H1 (cell line): ENCODE data around the gene RASAL1. TPM values are rescaled to one million over a fixed set of nuclear protein-coding genes. Genes with fewer than 3 reads are reported as not detected.

Experiments used
- CTCF ChIA-PET: fragments of 300-600 bp; sonication (Branson Sonifier 250); formaldehyde crosslinking; loops from one replicate; lab custom pipeline; 2021; ENCODE audit not compliant: partially characterized antibody; lab: Charles Lee
- POLR2A ChIA-PET: fragments of 300-600 bp; sonication (Branson Sonifier 250); formaldehyde crosslinking; loops from one replicate; lab custom pipeline; 2021; ENCODE audit warnings: inconsistent platforms; ENCODE audit not compliant: partially characterized antibody; lab: Charles Lee
- DNase-seq, 2 experiments: peaks; one replicate each; pipeline versions ENCODE4 v3.0.0 to v3.0.0-alpha.2; 2010 to 2022; ENCODE audit warnings: low spot score in 2 of 2, low read depth in 1 of 2, mixed read lengths in 1 of 2
- FAIRE-seq: peaks from 2 replicates; lab custom pipeline; 2011; peaks lifted over from hg19 to GRCh38; lab: Jason Lieb, UNC
- H2AFZ ChIP-seq: 2 replicates; pipeline ENCODE4 v1.8.1; 2012; ENCODE audit warnings: low read length, inconsistent platforms
- H2AK5ac ChIP-seq: 2 replicates; pipeline ENCODE4 v1.6.1; 2013; ENCODE audit warnings: low read depth, low read length
- H2BK120ac ChIP-seq: replicated peaks from 2 replicates; pipeline ENCODE3; 2013; ENCODE audit warnings: low read depth, low read length, inconsistent platforms
- H2BK12ac ChIP-seq: 2 replicates; pipeline ENCODE4 v1.6.1; 2013; ENCODE audit warnings: low read depth, low read length
- H2BK15ac ChIP-seq: 2 replicates; pipeline ENCODE4 v1.6.1; 2013; ENCODE audit warnings: low read length
- H2BK20ac ChIP-seq: 2 replicates; pipeline ENCODE4 v1.6.1; 2013; ENCODE audit warnings: low read length
- H2BK5ac ChIP-seq: 2 replicates; pipeline ENCODE4 v1.6.1; 2013; ENCODE audit warnings: low read depth, low read length
- H3K14ac ChIP-seq: 2 replicates; pipeline ENCODE4 v1.6.1; 2013; ENCODE audit warnings: inconsistent platforms; ENCODE audit not compliant: insufficient read length
- H3K18ac ChIP-seq: 2 replicates; pipeline ENCODE4 v1.6.1; 2013; ENCODE audit warnings: low read length; ENCODE audit errors: extremely low read depth
- H3K23ac ChIP-seq: 2 replicates; pipeline ENCODE4 v1.6.1; 2013; ENCODE audit warnings: inconsistent platforms; ENCODE audit not compliant: insufficient read length
- H3K23me2 ChIP-seq: 2 replicates; pipeline ENCODE4 v1.6.1; 2013; ENCODE audit warnings: low read depth, low read length
- H3K27ac ChIP-seq: 2 replicates; pipeline ENCODE4 v1.6.1; 2011; ENCODE audit warnings: low read depth, low read length, inconsistent platforms
- H3K27me3 ChIP-seq, 4 experiments: replicated peaks in 1 of 4; 1 replicate in 1 of 4; 2 replicates in 3 of 4; pipeline versions ENCODE4 v1.6.1 to v1.8.1; 2011 to 2013; ENCODE audit warnings: low read length in 3 of 4, mild to moderate bottlenecking in 3 of 4, inconsistent platforms in 2 of 4, mixed read lengths in 2 of 4, moderate library complexity in 1 of 4; ENCODE audit not compliant: control insufficient read depth in 3 of 4, insufficient read depth in 3 of 4; ENCODE audit errors: extremely low read depth in 1 of 4
- H3K36me3 ChIP-seq, 4 experiments: 2 replicates each; pipeline versions ENCODE4 v1.6.1 to v1.8.1; 2011 to 2013; ENCODE audit warnings: mild to moderate bottlenecking in 4 of 4, low read length in 3 of 4, moderate library complexity in 2 of 4, control low read depth in 1 of 4, inconsistent platforms in 1 of 4; ENCODE audit not compliant: insufficient read depth in 4 of 4, control insufficient read depth in 2 of 4
- H3K4ac ChIP-seq: replicated peaks from 2 replicates; pipeline ENCODE3; 2013; ENCODE audit warnings: low read length, low read depth, mixed read lengths, inconsistent platforms; ENCODE audit not compliant: insufficient read length
- H3K4me1 ChIP-seq, 4 experiments: replicated peaks in 1 of 4; 1 replicate in 1 of 4; 2 replicates in 3 of 4; pipeline versions ENCODE4 v1.6.1 to v1.8.1; 2011 to 2013; ENCODE audit warnings: low read length in 3 of 4, inconsistent platforms in 2 of 4, mixed read lengths in 1 of 4; ENCODE audit not compliant: insufficient read depth in 4 of 4, control insufficient read depth in 3 of 4
- H3K4me2 ChIP-seq, 2 experiments: 2 replicates each; pipeline versions ENCODE4 v1.6.1 to v1.8.1; 2011 to 2013; ENCODE audit warnings: low read depth in 2 of 2, low read length in 2 of 2, control low read depth in 1 of 2, inconsistent platforms in 1 of 2, mild to moderate bottlenecking in 1 of 2; ENCODE audit not compliant: insufficient read depth in 1 of 2
- H3K4me3 ChIP-seq, 4 experiments: fragments of 200-600, 300-600 bp in 1 of 4; sonication (generic), shearing (Covaris generic), sonication (Bioruptor Twin) in 1 of 4; 2 replicates each; pipeline versions ENCODE4 v1.5.1 to v1.8.1; 2011 to 2016; ENCODE audit warnings: low read length in 4 of 4, low read depth in 3 of 4, control low read depth in 2 of 4, inconsistent platforms in 2 of 4, mild to moderate bottlenecking in 2 of 4, mixed read lengths in 1 of 4, moderate library complexity in 1 of 4; ENCODE audit not compliant: insufficient read depth in 2 of 4; ENCODE audit errors: extremely low read depth in 1 of 4
- H3K56ac ChIP-seq: replicated peaks from 2 replicates; pipeline ENCODE3; 2013; ENCODE audit warnings: low read depth, mild to moderate bottlenecking, mixed read lengths, low read length, inconsistent platforms; ENCODE audit not compliant: insufficient read length
- H3K79me1 ChIP-seq: 2 replicates; pipeline ENCODE4 v1.6.1; 2013; ENCODE audit warnings: low read depth, low read length, control low read depth
- H3K79me2 ChIP-seq, 2 experiments: 2 replicates each; pipeline versions ENCODE4 v1.6.1 to v1.8.1; 2012 to 2013; ENCODE audit warnings: low read length in 2 of 2, mild to moderate bottlenecking in 2 of 2, inconsistent platforms in 1 of 2; ENCODE audit not compliant: insufficient read depth in 2 of 2, control insufficient read depth in 1 of 2
- H3K9ac ChIP-seq, 4 experiments: replicated peaks in 1 of 4; 1 replicate in 1 of 4; 2 replicates in 3 of 4; pipeline versions ENCODE4 v1.6.1 to v1.8.1; 2011 to 2013; ENCODE audit warnings: low read depth in 3 of 4, low read length in 3 of 4, control low read depth in 2 of 4, mild to moderate bottlenecking in 2 of 4, moderate library complexity in 2 of 4, inconsistent platforms in 1 of 4; ENCODE audit errors: extremely low read depth in 1 of 4
- H3K9me3 ChIP-seq, 2 experiments: 2 replicates each; pipeline versions ENCODE4 v1.6.1 to v1.8.1; 2012 to 2013; ENCODE audit warnings: mild to moderate bottlenecking in 2 of 2, moderate library complexity in 2 of 2, control low read depth in 1 of 2, inconsistent platforms in 1 of 2, low read depth in 1 of 2, low read length in 1 of 2, mixed read lengths in 1 of 2; ENCODE audit not compliant: insufficient read depth in 2 of 2
- H4K20me1 ChIP-seq, 2 experiments: replicated peaks in 1 of 2; 2 replicates each; pipeline versions ENCODE3 to v1.8.1; 2011 to 2013; ENCODE audit warnings: inconsistent platforms in 2 of 2, low read length in 2 of 2, mild to moderate bottlenecking in 1 of 2; ENCODE audit not compliant: insufficient read depth in 2 of 2, control insufficient read depth in 1 of 2
- H4K5ac ChIP-seq: 2 replicates; pipeline ENCODE4 v1.6.1; 2013; ENCODE audit warnings: low read length, low read depth, mixed read lengths, inconsistent platforms; ENCODE audit not compliant: insufficient read length
- H4K8ac ChIP-seq: 2 replicates; pipeline ENCODE4 v1.8.0; 2013; ENCODE audit warnings: mild to moderate bottlenecking, moderate library complexity, low read length, inconsistent platforms; ENCODE audit not compliant: insufficient read depth; ENCODE audit errors: extremely low read depth
- H4K91ac ChIP-seq: replicated peaks from 2 replicates; pipeline ENCODE3; 2013; ENCODE audit warnings: low read length, mixed read lengths, inconsistent platforms; ENCODE audit not compliant: insufficient read length
- BCL11A ChIP-seq, 2 experiments: IDR thresholded peaks; one replicate each; pipeline ENCODE4 v1.6.1; 2011; ENCODE audit warnings: low read depth in 2 of 2, low read length in 2 of 2, mild to moderate bottlenecking in 2 of 2
- KDM1A ChIP-seq: fragments of 200-600, 300-600 bp; sonication (generic); IDR thresholded peaks from 2 replicates; pipeline ENCODE4 v1.7.1; 2016; ENCODE audit warnings: mild to moderate bottlenecking, low read length, borderline replicate concordance
- WGBS, 2 experiments: shearing (Covaris generic) in 1 of 2; methylation state at CpG; one replicate each; pipeline versions ENCODE4 v1.1.6 to v1.1.7; 2013 to 2015; ENCODE audit warnings: low lambda C conversion rate in 2 of 2, mixed read lengths in 2 of 2, inconsistent platforms in 1 of 2, low coverage in 1 of 2, missing lambda C conversion rate in 1 of 2; ENCODE audit not compliant: insufficient replicate concordance in 2 of 2, insufficient coverage in 1 of 2, insufficient read length in 1 of 2; ENCODE audit errors: extremely low coverage in 1 of 2, missing lambda C conversion rate in 1 of 2; 5-methylcytosine and 5-hydroxymethylcytosine counted together
- polyA plus RNA-seq, 7 experiments: library from polyadenylated mRNA; depleted of rRNA in 3 of 7; stranded (reverse) in 5 of 7; unstranded in 2 of 7; fragments of >200 nt in 5 of 7; fragments of 200-250 nt in 2 of 7; gene quantifications; 1 replicate in 5 of 7; 2 replicates in 1 of 7; 4 replicates in 1 of 7; pipeline versions ENCODE4 v1.2.1 to v1.2.3, GENCODE V29; 2011 to 2013; ENCODE audit warnings: missing spikeins in 2 of 7, mixed read lengths in 2 of 7
- total RNA-seq: library from RNA; stranded (reverse); fragmentation: NEBNext Ultra II Directional; extraction: Animal tissue kit (Norgen Biotek cat#: 25700); gene quantifications from 2 replicates; pipeline ENCODE4 v1.2.1, GENCODE V29; 2021

The RASAL1 gene
- total and polyA plus RNA-seq, 2 of the 8 experiments (the other 6 are each of a cell fraction or from before 2014, with no cell fraction given), result 3.7 to 5.0 TPM

DNA sequence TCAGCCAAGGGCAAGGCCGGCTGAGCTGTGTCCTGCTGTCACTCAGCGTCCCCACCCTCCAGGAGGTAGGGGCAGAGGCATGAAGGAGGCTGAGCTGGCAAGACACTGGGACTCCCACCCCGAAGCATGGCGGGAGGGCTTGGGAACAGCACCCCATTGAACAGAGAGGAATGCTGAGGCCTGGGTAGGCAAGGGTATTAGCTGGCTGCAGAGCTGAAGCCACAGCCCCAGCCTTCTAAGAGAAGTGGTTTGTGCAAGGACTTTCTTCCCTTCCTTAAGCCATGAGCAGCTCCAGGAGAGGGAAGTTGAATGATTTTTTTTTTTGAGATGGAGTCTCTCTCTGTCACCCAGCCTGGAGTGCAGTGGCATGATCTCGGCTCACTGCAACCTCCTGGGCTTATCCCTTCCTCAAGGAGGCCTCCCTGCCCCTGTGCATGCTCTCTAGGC is 7.3 kb upstream of the RASAL1 start:
- Histone ChIP-seq H2BK20ac (0 out of 2 replicates have a peak overlapping the region, but pooled peaks have one; percentile 48), H2BK5ac (no peak overlapping the region), H2BK12ac (no peak overlapping the region; the same call in 1 of the 2 replicates), H3K23me2 (no peaks in the 10 kb centered on the region; the same call in 1 of the 2 replicates), H4K8ac (no peak overlapping the region), H2AK5ac (no peak overlapping the region), H3K14ac (no peak overlapping the region), H3K56ac (no peak overlapping the region), H3K4me2 (no peak overlapping the region), H3K27me3 (no peaks in the 10 kb centered on the region), H4K20me1 (no peaks in the 10 kb centered on the region), H3K27ac (no peak overlapping the region), H3K9me3 (no peaks in the 10 kb centered on the region), H3K23ac (no peak overlapping the region), H4K91ac (no peak overlapping the region), H3K36me3 (no peaks in the 10 kb centered on the region), H4K5ac (no peak overlapping the region), H3K79me2 (no peaks in the 10 kb centered on the region), H3K9ac (no peak overlapping the region), H2AFZ (no peak overlapping the region), H2BK15ac (0 out of 2 replicates have a peak overlapping the region, but pooled peaks have one; percentile 88), H3K4me3 (no peak overlapping the region), H3K4ac (no peak overlapping the region), H3K4me1 (peaks cover 0 to 6% (median 0%) of the 10 kb centered on the region in 4 experiments; a peak in 2 of 7 replicates), H3K18ac (no peak overlapping the region; the same call in 1 of the 2 replicates), H3K79me1 (no peaks in the 10 kb centered on the region), H2BK120ac (no peak overlapping the region)
- ChIA-PET POLR2A (interaction anchor here (0.6 kb wide), 1 partner anchor 192 kb away, joined by 3 read pairs; no protein-coding TSS in a partner anchor), CTCF (interaction anchor here (0.7 to 1.4 kb wide), 2 partner anchors 9 to 77 kb away, joined by 3 to 4 read pairs; no protein-coding TSS in a partner anchor)
- DNase-seq (no peak), FAIRE-seq (no peak)
- 99% methylated on average over 5 of the region's 5 CpGs; no CpG with 5 or more reads in 1 of the 2 experiments for WGBS, 2 experiments
- TF ChIP-seq BCL11A (IDR thresholded peaks at IDR 0.05; ENCODE audit: low read depth in 2 of 2, low read length in 2 of 2), result no peak
- TF ChIP-seq KDM1A, result peak; percentile 84
